Endometrium (tissue), 2 donors: Measurements from ENCODE around the gene IKZF3.
"Not testable (repeated sequence)": the region's sequence is repeated elsewhere in the genome, so short reads cannot be mapped to it uniquely, and the experiment has no call there.

ENCODE experiments used
- FAIRE-seq: peaks from 2 replicates; lab custom pipeline; 2012; peaks lifted over from hg19 to GRCh38; lab: Jason Lieb, UNC
- donor health status: control.
- donor health status: control.

Gene IKZF3

DNA sequence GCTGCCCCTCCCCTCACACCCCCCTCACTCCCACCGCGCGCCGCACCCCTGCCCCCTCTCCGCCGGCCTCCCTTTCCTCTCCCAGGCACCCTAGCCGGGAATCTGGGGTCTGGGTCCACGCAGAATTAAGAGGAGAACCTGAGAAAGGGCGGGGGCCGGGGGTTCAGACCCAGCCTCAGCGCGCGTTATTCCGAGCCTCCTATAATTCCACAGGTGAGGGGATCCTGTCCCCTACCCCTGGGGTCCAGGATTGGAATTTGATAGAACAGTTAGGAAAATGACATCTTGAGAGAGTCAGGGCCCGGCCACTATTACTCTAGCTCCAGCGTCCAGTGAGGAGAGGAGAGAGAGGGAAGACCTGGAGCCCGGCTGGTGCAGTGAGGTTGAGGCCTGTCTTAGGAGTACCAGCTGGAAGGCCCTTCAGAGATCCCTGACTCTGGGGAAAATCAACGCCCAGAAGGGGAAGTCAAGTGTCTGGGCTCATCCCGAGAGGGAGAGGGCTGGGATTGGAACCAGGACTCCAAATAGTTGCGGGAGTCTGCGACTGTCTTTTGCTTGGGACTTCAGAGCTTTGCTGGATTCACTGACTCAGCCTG lies 109.1 kb downstream of the IKZF3 start:
- FAIRE-seq = no peak

DNA sequence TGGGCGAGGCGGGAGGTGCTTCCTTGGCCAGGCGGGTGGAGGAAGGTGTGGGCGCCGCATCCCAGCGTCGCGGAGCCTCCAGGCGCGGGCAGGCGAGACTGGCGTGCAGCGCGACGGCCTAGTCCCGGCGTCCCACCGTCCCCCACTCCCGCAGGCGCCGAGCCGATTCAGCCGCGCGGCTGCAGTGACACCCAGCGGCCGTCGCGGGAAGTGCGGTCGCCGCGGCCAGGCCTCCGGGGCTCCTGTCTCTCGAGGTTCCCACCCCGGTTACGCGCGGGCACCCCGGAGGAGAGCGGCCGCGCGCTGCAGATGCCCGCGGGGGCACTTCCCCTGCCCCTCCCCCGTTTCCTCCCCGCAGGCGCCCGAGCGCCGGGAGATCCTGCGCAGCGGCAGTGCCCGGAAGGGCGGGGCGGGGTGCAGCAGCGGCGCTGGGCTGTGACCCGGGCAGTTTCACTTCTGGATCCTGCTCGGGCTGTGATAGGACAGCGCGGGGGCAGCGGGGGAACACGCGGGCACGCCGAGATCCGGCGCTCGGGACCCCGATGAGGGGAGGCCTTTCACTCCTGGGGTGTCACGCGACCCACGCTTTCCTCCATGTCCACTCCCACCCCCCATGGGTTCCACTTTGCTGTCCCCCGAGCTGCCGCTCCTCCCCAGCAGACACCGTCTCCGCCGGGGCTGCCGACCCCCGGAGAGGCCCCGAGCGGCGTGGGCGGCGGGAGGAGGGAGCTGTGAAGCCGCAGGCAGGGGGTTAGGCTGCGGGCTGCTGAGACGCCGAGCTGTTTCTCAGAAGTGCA lies 109.8 kb downstream of the IKZF3 start:
- no peak for FAIRE-seq

DNA sequence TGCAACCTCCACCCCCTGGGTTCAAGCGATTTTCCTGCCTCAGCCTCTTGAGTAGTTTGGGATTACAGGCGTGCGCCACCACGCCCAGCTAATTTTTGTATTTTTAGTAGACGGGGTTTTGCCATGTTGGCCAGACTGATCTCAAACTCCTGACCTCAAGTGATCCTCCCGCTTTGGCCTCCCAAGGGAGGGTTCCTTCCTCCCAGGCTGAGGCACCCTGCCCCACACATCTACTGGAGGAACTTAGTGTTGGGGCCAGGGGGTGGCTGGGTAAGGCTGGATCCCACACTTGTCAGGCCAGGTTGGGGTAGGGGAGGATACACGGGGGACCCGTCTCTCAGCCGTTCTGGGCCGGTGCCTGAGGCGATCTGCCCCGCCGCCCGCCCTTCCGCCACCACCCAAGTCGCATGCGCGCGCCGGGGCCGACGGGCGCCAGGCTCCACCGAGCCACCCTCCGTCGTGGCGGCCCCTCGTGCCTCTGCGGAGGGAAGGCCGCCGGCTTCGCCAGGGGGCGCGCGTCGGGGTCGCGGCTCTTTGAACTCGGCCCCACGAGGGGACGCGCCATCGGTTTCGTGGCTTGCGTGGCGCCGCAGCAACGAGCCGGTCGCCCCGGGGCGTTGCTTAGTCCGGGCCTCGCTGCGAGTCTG lies 110.5 kb downstream of the IKZF3 start:
- no peak for FAIRE-seq

DNA sequence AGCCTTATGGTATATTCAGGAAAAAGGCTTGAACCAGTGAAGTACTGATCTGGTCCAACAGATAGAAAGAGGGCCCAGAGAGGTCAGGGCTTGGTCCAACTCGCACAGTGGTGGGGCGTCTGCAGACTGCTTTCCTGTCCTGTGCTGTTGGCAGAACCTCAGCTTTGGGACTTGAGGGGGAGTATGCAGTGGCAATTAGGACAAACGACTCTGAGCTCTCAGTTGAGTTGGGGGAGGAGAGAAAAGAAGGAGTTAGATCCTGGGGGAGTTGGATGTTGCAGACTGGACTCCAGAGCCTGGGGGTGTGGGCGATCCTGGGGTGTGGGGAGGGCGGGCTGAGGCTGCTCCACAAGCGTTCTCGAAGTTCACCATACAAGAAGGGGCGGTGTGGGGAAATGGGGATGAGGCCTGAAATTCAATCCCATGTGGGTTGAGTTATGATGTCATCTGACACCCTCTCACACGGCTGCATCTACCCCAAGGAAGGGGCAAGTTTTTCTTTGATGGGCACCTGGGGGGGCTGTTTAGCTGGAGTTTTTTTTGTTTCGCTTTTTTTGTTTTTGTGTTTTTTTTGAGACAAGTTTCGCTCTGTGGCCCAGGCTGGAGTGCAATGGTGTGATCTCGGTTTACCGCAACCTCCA lies 111.8 kb downstream of the IKZF3 start:
- FAIRE-seq = no peak

DNA sequence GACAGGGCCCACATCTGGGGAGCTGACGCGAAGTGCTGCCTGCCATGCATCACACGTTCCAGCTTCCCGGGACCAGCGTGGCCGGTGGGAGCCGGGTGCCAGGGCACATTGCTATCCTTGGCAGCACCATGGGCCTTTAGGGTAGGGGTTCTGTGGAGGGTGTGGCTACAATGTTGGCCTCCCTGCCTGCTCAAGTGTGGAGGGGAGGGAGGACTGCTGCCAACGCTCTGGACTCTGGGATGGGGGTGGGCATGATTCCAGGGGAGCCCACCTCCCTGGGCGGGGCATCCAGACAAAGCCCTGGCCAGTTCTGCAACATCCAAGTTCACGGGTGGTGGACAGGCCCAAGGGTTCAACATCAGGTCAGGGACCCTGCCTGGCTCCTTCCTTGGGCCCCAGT lies 112.5 kb downstream of the IKZF3 start:
- FAIRE-seq = no peak

DNA sequence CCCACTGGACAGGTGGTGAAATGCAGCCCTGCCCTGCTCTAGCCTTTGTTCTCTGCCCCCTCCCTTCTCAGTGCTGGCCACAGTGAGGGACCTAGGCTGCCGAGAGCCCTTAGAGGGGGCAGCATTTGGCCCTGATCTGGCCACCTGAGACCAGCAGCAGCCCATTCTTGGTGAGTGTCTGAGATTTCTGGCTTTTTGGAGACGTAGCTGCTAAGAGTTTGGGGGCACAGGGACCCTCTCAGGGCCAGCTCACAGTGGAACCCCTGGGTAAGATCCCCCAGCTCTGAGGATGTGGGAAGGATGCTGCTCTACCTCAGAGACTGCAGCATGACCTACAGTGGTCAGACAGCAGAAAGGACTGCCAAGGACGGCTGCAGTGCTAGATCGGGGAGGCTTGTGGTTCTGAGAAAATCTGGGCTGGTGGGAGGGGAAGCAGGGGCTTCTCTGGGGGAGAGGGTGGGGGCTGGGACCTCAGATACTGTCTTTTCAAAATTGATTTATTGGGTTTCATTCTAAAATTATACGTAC lies 113.0 kb downstream of the IKZF3 start:
- no peak for FAIRE-seq

DNA sequence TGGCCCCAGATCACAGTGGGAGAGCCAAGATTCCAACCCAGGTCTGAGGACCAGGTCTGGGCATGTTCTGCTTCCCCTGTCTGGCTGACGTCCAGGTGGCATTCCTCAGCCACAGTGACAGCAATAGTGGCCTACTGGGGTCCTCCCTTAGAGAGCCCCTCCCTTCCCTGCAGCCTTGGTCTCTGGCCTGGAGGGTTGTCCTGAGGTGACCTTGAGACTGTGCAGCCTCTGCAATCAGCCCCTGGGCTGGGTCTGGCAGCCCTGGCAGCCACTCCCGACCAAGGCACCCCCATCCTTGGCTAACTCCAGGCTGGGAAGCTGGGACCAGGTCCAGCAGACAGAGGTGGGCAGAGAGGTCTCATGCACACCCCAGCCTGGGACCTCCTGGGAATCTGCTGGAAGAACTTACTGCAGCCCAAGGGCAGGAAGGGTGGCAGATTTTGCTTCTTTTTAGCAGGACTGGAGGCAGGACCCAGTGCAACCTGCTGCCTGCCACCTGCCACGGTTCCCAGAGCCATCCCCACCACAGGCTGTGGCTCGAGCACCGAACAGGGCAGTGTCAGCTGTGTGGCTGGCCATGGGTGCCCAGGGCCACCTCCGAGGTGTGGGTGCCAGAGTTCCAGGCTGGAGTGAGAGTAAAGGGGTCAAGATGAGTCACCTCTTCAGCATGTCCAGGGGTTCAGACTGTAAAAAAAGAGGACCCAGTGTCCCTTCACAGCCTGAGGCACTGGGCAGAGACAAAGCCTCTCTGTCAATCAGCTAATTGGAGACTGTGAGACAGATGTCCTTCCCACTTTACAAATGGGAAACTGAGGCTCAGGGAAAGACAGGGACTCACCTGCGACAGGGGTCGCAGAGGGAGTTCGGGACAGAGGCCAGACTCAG lies 113.7 kb downstream of the IKZF3 start:
- no peak for FAIRE-seq

DNA sequence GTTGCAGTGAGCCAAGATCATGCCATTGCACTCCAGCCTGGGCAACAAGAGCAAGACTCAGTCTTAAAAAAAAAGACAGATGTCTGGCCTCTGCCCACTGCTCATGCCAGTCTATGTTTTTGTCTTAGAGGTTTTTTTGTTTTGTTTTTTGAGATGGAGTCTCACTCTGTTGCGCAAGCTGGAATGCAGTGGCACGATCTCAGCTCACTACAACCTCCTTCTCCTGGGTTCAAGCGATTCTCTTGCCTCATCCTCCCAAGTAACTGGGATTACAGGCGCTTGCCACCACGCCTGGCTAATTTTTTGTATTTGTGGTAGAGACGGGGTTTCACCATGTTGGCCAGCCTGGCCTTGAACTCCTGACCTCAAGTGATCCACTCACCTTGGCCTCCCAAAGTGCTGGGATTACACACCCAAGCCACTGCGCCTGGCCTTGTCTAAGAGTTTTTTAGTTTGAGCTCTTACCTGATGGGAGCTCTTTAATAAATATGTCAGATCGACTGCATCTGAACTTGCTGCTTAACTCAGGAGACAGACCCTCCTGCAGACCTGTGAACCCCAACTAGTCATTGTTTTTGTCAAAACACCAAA lies 115.6 kb downstream of the IKZF3 start:
- FAIRE-seq = not testable (repeated sequence)

DNA sequence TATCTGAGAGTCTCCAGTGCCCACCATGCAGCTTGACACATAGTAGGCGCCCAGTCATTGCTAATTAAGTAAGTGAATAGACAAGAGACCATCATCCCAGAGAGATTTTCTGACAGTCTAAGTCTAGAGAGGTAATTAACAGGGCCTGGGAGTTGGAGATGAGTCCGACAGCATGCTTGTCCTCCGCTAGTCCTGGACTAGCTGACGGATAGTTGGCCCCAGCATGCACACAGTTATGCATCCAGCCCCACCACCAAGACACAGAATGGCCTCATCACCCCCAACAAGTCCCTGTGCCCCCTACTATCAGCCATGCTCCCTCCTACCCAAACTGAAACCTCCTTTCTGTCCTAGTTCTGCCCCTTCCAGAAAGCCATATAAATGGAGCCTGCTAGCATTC lies 116.4 kb downstream of the IKZF3 start:
- FAIRE-seq = no peak

DNA sequence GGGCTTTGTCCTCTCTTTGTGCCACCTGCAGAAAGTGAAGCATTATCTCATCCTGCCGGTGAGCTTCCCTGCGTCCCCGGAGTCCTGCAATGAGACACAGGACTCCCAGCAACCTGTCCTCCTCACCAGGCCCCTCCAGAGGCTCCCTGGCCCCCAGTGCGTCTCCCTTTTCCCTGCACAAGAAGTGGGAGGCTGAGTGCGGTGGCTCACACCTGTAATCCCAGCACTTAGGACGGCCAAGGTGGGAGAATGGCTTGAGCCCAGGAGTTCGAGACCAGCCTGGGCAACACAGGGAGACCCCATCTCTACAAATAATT lies 118.0 kb downstream of the IKZF3 start:
- FAIRE-seq = no peak

DNA sequence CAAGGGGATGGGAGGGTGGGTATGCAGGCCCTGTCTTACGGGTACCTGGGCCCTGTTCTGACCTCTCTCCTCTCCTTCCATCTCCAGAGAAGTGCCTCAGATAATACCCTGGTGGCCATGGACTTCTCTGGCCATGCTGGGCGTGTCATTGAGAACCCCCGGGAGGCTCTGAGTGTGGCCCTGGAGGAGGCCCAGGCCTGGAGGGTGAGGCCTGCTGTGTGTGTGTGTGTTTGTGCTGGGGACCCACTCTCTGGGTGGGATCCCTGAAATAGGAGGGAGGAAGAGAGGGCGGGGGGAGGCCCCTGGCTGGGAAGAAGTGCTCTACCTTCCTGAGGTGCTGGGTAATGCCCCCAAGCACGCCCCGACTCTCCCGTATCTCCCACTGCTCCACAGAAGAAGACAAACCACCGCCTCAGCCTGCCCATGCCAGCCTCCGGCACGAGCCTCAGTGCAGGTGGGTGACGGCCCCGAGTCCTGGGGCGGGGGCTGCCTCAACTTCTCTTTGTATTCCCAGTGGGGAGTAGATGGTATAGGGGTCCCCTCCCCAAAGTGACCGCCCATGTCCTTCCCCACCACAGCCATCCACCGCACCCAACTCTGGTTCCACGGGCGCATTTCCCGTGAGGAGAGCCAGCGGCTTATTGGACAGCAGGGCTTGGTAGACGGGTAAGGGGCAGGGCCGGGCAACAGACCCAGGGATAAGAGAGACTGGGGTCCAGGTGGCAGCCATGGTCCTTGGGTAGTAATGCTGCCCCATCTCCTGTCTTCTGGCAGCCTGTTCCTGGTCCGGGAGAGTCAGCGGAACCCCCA lies 118.6 kb downstream of the IKZF3 start:
- no peak for FAIRE-seq

DNA sequence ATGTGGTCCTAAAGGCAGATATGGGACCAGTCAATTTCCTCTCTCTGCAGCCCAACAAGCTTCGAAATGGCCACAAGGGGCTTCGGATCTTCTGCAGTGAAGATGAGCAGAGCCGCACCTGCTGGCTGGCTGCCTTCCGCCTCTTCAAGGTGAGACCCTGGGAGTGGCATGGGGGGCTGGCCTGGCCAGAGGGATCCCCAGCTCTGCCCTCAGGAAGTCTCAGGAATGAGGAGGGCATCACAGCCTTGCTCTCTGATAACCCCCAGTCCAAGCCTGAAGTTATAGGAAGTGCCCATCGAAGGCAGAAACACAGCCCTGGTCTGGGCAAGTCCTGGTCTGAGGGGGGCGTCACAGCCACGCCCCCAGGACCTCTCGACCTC lies 119.3 kb downstream of the IKZF3 start:
- FAIRE-seq = no peak

DNA sequence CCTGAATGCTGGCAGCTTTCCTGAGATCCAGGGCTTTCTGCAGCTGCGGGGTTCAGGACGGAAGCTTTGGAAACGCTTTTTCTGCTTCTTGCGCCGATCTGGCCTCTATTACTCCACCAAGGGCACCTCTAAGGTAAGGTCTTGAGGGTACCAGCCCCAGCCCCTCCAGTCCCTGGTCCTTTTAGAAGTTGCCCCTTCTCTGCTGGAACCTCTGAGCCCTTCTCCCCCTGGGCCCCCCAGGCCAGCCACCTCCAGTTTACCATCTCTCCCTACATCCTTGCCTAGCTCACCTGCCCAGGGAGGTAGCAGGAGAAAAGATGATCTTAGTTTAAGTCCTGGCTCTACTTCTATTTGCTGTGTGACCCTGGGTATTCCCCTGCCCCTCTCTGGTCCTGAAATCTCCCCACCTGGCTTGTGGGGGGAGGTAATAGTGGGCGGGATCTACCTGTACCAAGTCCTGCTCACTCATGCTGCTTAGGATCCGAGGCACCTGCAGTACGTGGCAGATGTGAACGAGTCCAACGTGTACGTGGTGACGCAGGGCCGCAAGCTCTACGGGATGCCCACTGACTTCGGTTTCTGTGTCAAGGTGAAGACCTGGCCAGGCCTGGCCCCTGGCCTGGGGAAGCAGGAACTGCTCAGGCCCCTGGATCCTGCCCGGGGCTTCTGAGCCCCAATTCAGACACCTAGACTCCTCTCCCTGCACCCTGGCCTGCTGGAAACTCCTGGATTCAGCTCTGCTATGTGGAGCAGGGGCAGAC lies 119.9 kb downstream of the IKZF3 start:
- FAIRE-seq = no peak

DNA sequence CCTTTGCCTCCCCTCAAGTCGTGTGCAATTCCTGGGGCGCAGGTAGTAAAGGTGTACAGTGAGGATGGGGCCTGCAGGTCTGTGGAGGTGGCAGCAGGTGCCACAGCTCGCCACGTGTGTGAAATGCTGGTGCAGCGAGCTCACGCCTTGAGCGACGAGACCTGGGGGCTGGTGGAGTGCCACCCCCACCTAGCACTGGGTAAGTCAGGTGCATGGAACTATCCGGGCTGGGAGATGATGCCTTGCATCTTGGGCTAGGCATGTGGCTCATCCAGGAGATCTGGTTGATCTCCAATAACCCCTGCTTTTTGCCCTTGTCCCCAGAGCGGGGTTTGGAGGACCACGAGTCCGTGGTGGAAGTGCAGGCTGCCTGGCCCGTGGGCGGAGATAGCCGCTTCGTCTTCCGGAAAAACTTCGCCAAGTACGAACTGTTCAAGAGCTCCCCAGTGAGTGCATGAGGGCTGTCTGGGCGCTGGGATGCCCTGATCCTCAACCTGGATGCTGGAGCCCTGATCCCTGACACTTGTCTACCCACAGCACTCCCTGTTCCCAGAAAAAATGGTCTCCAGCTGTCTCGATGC lies 121.2 kb downstream of the IKZF3 start:
- FAIRE-seq = no peak

DNA sequence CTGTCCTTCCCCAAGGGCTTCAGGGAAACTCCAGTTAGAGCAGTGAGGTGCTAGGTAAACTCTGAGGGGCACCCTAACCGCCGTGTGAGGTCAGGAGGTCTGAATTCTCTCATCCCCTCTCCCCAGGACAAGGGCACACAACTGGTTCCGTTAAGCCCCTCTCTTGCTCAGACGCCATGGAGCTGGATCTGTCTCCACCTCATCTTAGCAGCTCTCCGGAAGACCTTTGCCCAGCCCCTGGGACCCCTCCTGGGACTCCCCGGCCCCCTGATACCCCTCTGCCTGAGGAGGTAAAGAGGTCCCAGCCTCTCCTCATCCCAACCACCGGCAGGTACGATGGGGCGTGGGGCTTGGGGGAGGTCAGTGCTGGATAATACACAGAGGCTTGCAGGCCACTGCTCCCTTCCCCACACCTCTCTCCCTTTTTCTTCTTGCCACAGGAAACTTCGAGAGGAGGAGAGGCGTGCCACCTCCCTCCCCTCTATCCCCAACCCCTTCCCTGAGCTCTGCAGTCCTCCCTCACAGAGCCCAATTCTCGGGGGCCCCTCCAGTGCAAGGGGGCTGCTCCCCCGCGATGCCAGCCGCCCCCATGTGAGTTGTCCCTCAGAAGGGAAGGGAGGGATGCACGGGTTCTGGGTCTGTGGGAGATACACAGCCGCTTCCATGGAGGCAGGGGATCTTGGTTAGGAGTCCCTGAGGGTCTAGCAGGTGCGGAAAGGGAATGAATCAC lies 121.8 kb downstream of the IKZF3 start:
- FAIRE-seq = no peak

DNA sequence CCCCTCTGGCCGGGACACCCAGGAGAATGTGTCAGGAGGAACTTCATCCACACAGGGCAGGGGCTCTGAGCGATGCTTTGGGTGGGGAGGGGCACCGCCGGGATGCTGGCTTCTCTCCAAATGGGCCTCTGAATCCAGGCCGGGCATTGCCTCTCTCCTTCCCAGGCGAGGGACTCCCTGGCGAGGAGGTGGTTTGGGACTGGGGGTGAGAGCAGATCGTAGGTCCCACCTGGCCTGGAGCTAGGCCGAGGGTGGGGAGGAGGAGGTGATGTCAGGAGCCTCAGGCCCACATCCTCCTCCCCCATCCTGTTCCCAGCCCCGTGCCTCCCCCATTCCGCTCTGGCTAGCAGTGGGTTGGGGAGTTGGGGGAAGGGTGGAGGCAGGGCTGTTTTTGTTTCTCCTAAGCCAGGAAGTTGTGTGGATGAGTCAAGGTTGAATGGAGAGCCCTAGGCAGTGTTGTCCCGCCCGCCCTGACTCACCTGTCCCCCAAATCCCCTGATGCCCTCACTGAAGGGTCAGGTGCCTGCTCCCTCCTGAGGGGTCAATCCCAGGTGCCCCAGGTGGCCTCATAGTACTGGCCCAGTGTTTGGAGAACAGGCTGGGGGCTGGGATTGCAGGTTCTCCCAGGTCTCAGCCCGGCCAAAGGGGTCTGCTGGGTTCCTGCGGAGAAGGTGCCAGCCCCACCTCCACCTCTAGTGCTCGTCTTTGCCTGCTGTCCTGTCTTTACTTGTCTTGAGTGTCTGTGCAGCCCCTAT lies 123.6 kb downstream of the IKZF3 start:
- FAIRE-seq = no peak

DNA sequence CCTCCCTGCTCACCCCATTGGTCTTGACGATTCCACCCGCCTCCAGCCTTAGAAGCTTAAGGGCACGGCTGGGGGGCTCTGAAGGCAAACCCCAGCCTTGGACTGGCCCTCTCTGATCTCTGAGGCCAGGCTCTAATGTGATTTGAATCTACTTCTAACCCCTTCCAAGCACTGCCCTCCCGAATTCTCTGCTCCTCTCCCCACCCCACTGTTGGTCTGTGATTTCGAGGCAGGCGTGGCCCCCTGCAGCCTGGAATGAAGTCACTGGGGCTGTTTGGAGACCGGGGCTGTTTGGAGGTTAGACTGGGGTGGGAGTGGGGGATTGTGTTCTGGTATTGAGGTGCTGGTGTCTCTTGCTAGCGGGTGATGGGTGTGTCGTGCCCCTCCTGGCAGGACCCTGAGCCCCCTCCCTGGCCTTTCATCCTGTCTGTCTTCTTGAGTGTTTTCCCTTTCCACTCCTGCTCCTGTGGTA lies 124.2 kb downstream of the IKZF3 start:
- FAIRE-seq = no peak
